ENCODE results near the gene FIBCD1. TPM values are rescaled to one million over a fixed set of nuclear protein-coding genes. Genes with fewer than 3 reads are reported as not detected.

FIBCD1 gene
- total and polyA plus RNA-seq, 9 of the 15 experiments (the other 6 are each of a cell fraction or from before 2014, with no cell fraction given) = 0.53 to 1.2 (median 0.95) TPM; not detected in 4

- WGBS (ENCODE audit: insufficient coverage, low coverage, missing lambda C conversion rate) = 6% methylated on average over 25 of the region's 25 CpGs
- peaks cover 17% of the 10 kb centered on the region for H3K9me1 ChIP-seq (ENCODE audit: control insufficient read depth, insufficient read depth, low read length)
- no peak overlapping the region for H3K27ac ChIP-seq (ENCODE audit: extremely low read depth, low read depth, low read length)
- no peaks in the 10 kb centered on the region for H3K36me3 ChIP-seq (ENCODE audit: control insufficient read depth, insufficient read depth, low read length)
- H4K20me1 ChIP-seq (replicated peaks; ENCODE audit: control insufficient read depth, insufficient read depth, low read length) = peaks cover 94% of the 10 kb centered on the region
- DNase-seq (ENCODE audit: extremely low read depth in 1 of 4, low spot score in 3 of 4) = peak in 3 of 4 experiments; percentile 60 to 80 (median 66)
- ChIA-PET POLR2A (interaction anchor here (1.0 to 25.7 kb wide), 8 partner anchors 6 to 46 kb away, joined by 3 to 582 read pairs (median 9); partner anchors contain the start of gene QRFP), CTCF (ENCODE audit: low intra/inter-chr PET ratio) (no interaction called here)
- no peak overlapping the region for H3K4me2 ChIP-seq (ENCODE audit: insufficient read depth, low read length)
- ATAC-seq = no peak
- in situ Hi-C loops (cut with MboI) (no loop called here), intact Hi-C loops (cut with micrococcal nuclease) (no loop called here)
- no TSS peak for BruUV-seq (replicated peaks)
- H3K9ac ChIP-seq (ENCODE audit: insufficient read depth in 1 of 2, low read depth in 2 of 2, low read length in 2 of 2) = peak overlapping the region in 1 of 2 experiments; percentile 5; a peak in 1 of 4 replicates
- H3K4me1 ChIP-seq (replicated peaks in 1 of 2; ENCODE audit: control insufficient read depth in 2 of 2, insufficient read depth in 2 of 2, low read length in 2 of 2) = peaks cover 6 to 84% of the 10 kb centered on the region in 2 experiments; a peak in 4 of 5 replicates
- H3K4me3 ChIP-seq = no peak overlapping the region
- no peak overlapping the region for H2AFZ ChIP-seq (ENCODE audit: low read depth, low read length)
- no peaks in the 10 kb centered on the region for H3K9me3 ChIP-seq (replicated peaks; ENCODE audit: control insufficient read depth, insufficient read depth, low read depth, low read length)
- TF ChIP-seq ZNF584 (CRISPR knock-in tag; IDR thresholded peaks at IDR 0.05; ENCODE audit: low read depth) (no peak), ATF3 (IDR thresholded peaks at IDR 0.05) (no peak), ATF3 (CRISPR knock-in tag; conservative IDR thresholded peaks at IDR 0.05) (0 out of 2 replicates have a peak, but pooled peaks have one; percentile 25), MLX (CRISPR knock-in tag; conservative IDR thresholded peaks at IDR 0.05) (0 out of 4 replicates have a peak, but pooled peaks of 1 of the 2 experiments have one; percentile 15)
- H3K27me3 ChIP-seq (ENCODE audit: control insufficient read depth in 2 of 2, insufficient read depth in 2 of 2, low read length in 2 of 2) = peaks cover 71 to 85% of the 10 kb centered on the region in 2 experiments
- FAIRE-seq = no peak
- no peaks in the 10 kb centered on the region for H3K79me2 ChIP-seq (ENCODE audit: control insufficient read depth, insufficient read depth, low read length)
Observed at GRCh38 chr9:130899051-130899748, 39.8 kb downstream of the FIBCD1 start.

All from K562 (cell line).